Measurements from ENCODE around the gene EFCAB10. TPM values are rescaled to one million over a fixed set of nuclear protein-coding genes. Genes with fewer than 3 reads are reported as not detected.

The EFCAB10 gene
- total RNA-seq, 3 donors from 2014 or later, result not detected

GRCh38 chr7:105596866-105597265 is 15.6 kb upstream of the EFCAB10 start:
- no peaks in the 10 kb centered on the region for H3K27me3 ChIP-seq
- no peaks in the 10 kb centered on the region for H3K9me3 ChIP-seq
- intact Hi-C loops (cut with DNase I; ENCODE audit: low total_unique reads), result no loop called here
- no peak for DNase-seq (ENCODE audit: low spot score in 2 of 2)
- TF ChIP-seq, protein P1, sequence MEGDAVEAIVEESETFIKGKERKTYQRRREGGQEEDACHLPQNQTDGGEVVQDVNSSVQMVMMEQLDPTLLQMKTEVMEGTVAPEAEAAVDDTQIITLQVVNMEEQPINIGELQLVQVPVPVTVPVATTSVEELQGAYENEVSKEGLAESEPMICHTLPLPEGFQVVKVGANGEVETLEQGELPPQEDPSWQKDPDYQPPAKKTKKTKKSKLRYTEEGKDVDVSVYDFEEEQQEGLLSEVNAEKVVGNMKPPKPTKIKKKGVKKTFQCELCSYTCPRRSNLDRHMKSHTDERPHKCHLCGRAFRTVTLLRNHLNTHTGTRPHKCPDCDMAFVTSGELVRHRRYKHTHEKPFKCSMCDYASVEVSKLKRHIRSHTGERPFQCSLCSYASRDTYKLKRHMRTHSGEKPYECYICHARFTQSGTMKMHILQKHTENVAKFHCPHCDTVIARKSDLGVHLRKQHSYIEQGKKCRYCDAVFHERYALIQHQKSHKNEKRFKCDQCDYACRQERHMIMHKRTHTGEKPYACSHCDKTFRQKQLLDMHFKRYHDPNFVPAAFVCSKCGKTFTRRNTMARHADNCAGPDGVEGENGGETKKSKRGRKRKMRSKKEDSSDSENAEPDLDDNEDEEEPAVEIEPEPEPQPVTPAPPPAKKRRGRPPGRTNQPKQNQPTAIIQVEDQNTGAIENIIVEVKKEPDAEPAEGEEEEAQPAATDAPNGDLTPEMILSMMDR (IDR thresholded peaks at IDR 0.05), result no peak
- no peak for TF ChIP-seq POLR2AphosphoS5 (IDR thresholded peaks at IDR 0.05)
- no peak for TF ChIP-seq POLR2A (IDR thresholded peaks at IDR 0.05)
- no peaks in the 10 kb centered on the region for H3K4me1 ChIP-seq
- no peak overlapping the region for H3K4me3 ChIP-seq
- no peaks in the 10 kb centered on the region for H3K36me3 ChIP-seq
- H3K27ac ChIP-seq, result no peak overlapping the region

- TF ChIP-seq POLR2AphosphoS5 (IDR thresholded peaks at IDR 0.05) (no peak), POLR2A (IDR thresholded peaks at IDR 0.05) (no peak)
- TF ChIP-seq, protein P1 (IDR thresholded peaks at IDR 0.05), result no peak
- H3K36me3 ChIP-seq, result no peaks in the 10 kb centered on the region
- H3K27ac ChIP-seq, result no peak overlapping the region
- no peak overlapping the region for H3K4me3 ChIP-seq
- intact Hi-C loops (cut with DNase I; ENCODE audit: low total_unique reads), result no loop called here
- H3K9me3 ChIP-seq, result no peaks in the 10 kb centered on the region
- DNase-seq (ENCODE audit: low spot score in 2 of 2), result no peak
- no peaks in the 10 kb centered on the region for H3K27me3 ChIP-seq
- no peaks in the 10 kb centered on the region for H3K4me1 ChIP-seq
Measured at GRCh38 chr7:105594034-105594433, 12.7 kb upstream of the EFCAB10 start.

GRCh38 chr7:105591522-105591921 is 10.2 kb upstream of the EFCAB10 start:
- H3K36me3 ChIP-seq, result no peaks in the 10 kb centered on the region
- no peaks in the 10 kb centered on the region for H3K9me3 ChIP-seq
- no peak overlapping the region for H3K27ac ChIP-seq
- DNase-seq (ENCODE audit: low spot score in 2 of 2), result no peak
- no peak overlapping the region for H3K4me3 ChIP-seq
- no peak for TF ChIP-seq POLR2AphosphoS5 (IDR thresholded peaks at IDR 0.05)
- no peak for TF ChIP-seq POLR2A (IDR thresholded peaks at IDR 0.05)
- TF ChIP-seq, protein P1 (IDR thresholded peaks at IDR 0.05), result no peak
- no peaks in the 10 kb centered on the region for H3K4me1 ChIP-seq
- no peaks in the 10 kb centered on the region for H3K27me3 ChIP-seq
- intact Hi-C loops (cut with DNase I; ENCODE audit: low total_unique reads), result no loop called here

DNA sequence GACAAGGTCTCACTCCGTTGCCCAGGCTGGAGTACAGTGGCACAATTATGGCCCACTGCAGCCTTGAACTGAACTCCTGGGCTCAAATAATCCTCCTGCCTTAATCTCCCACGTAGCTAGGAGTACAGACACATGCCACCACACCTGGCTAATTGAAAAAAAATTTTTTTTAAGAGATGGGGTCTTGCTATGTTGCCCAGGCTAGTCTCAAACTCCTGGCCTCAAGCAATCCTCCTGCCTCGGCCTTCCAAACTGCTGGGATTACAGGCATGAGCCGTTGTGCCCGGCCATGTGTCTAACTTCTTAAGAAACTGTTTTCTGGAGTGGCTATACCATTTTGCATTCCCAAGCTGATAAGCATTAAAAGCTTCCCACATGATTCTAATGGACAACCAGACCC is 9.5 kb upstream of the EFCAB10 start:
- Histone ChIP-seq H3K4me1 (no peaks in the 10 kb centered on the region), H3K27ac (no peak overlapping the region), H3K9me3 (no peaks in the 10 kb centered on the region), H3K36me3 (no peaks in the 10 kb centered on the region), H3K27me3 (no peaks in the 10 kb centered on the region), H3K4me3 (no peak overlapping the region)
- intact Hi-C loops (cut with DNase I; ENCODE audit: low total_unique reads), result no loop called here
- no peak for DNase-seq (ENCODE audit: low spot score in 2 of 2)
- no peak for TF ChIP-seq POLR2A (IDR thresholded peaks at IDR 0.05)
- no peak for TF ChIP-seq POLR2AphosphoS5 (IDR thresholded peaks at IDR 0.05)
- TF ChIP-seq, protein P1 (IDR thresholded peaks at IDR 0.05), result no peak

GRCh38 chr7:105589356-105590077 is 8.2 kb upstream of the EFCAB10 start:
- no peak overlapping the region for H3K27ac ChIP-seq
- H3K36me3 ChIP-seq, result no peaks in the 10 kb centered on the region
- H3K27me3 ChIP-seq, result no peaks in the 10 kb centered on the region
- no peak overlapping the region for H3K4me3 ChIP-seq
- intact Hi-C loops (cut with DNase I; ENCODE audit: low total_unique reads), result no loop called here
- H3K9me3 ChIP-seq, result no peaks in the 10 kb centered on the region
- H3K4me1 ChIP-seq, result no peaks in the 10 kb centered on the region
- no peak for DNase-seq (ENCODE audit: low spot score in 2 of 2)
- TF ChIP-seq POLR2A (IDR thresholded peaks at IDR 0.05), result no peak
- no peak for TF ChIP-seq POLR2AphosphoS5 (IDR thresholded peaks at IDR 0.05)
- TF ChIP-seq, protein P1 (IDR thresholded peaks at IDR 0.05), result peak in 1 of 3 donors; percentile 42

All from breast epithelium (tissue), 4 donors.